AG09319 (cell line): Measurements from ENCODE around the gene C16orf74.

ENCODE experiments used
- DNase-seq: peaks from one replicate; pipeline ENCODE4 v3.0.0-alpha.2; 2010; ENCODE audit warnings: low read depth; ENCODE audit errors: extremely low read depth
- CTCF ChIP-seq: IDR thresholded peaks from 2 replicates; pipeline ENCODE4 v1.5.1; 2011; ENCODE audit warnings: low read depth, mild to moderate bottlenecking, inconsistent platforms, low read length, moderate library complexity

The C16orf74 gene

GRCh38 chr16:85783441-85783840, 32.5 kb upstream of the C16orf74 start:
- TF ChIP-seq CTCF, result no peak
- DNase-seq, result no peak

- DNase-seq, result no peak
- no peak for TF ChIP-seq CTCF
Observed at GRCh38 chr16:85782451-85782850, 31.6 kb upstream of the C16orf74 start.

GRCh38 chr16:85781695-85782370, 30.9 kb upstream of the C16orf74 start:
- TF ChIP-seq CTCF, result no peak
- peak; percentile 77 for DNase-seq

- TF ChIP-seq CTCF, result no peak
- no peak for DNase-seq
Observed at GRCh38 chr16:85781156-85781555, 30.3 kb upstream of the C16orf74 start.

GRCh38 chr16:85780281-85780680, 29.4 kb upstream of the C16orf74 start:
- DNase-seq, result no peak
- TF ChIP-seq CTCF, result no peak

- no peak for TF ChIP-seq CTCF
- DNase-seq, result no peak
Observed at GRCh38 chr16:85778873-85779272, 28.0 kb upstream of the C16orf74 start.

GRCh38 chr16:85777583-85778310, 26.9 kb upstream of the C16orf74 start:
- no peak for DNase-seq
- no peak for TF ChIP-seq CTCF
